DMS79 treated with DMSO at 0.1 percent for 48 hours (cell line): Measurements from ENCODE around the gene ANKIB1.
"Not testable (repeated sequence)": the region's sequence is repeated elsewhere in the genome, so short reads cannot be mapped to it uniquely, and the experiment has no call there.

Source experiments
- DNase-seq: peaks from one replicate; lab custom pipeline; 2025; lab: John Stamatoyannopoulos, UW

ANKIB1 gene

DNA sequence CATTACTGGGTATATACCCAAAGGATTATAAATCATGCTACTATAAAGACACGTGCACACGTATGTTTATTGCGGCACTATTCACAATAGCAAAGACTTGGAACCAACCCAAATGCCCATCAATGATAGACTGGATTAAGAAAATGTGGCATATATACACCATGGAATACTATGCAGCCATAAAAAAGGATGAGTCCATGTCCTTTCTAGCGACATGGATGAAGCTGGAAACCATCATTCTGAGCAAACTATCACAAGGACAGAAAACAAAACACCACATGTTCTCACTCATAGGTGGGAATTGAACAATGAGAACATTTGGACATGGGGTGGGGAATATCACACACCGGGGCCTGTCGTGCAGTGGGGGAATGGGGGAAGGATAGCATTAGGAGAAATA, 164.4 kb downstream of the ANKIB1 start:
- not testable (repeated sequence) for DNase-seq

GRCh38 chr7:92412745-92413144, 167.0 kb downstream of the ANKIB1 start:
- DNase-seq = no peak

DNA sequence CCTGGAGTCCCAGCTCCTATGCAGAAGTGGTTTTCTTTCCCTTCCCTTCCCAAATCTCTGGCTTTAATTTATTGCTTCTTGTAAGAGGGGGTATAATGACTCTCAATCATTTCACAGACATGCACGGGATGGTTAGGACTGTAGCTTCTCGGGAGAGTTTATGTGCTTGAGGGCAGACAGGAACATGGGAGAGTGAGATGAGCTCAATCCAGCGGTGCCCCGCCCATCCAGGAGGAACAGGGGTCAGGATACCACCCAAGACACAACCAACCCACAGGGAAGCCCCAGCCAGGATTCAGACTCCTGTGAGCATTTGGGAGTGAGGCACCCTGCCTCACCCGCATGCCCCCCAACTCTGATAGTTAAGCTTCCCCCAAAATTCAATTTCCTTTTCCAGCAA, 167.8 kb downstream of the ANKIB1 start:
- DNase-seq = no peak

DNA sequence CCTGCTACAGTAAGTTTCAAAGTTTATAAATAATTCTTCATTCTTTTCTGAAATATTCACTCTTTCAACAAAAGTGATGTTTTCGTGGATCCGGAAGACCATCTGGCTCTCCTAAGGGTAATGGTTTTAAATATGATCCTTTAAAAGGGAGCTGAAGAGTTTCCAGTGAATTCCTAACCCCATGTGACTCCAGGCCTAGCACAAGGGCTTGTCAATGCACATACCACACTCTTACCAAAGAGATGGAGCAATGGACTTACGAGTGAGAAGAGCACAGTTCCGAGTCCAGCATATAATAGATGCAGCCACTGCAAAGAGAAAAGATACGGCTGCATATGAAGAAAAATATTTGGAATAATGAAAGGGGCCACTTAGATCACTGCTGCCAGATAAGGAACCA, 169.5 kb downstream of the ANKIB1 start:
- no peak for DNase-seq

GRCh38 chr7:92417913-92418312, 172.1 kb downstream of the ANKIB1 start:
- DNase-seq = no peak

DNA sequence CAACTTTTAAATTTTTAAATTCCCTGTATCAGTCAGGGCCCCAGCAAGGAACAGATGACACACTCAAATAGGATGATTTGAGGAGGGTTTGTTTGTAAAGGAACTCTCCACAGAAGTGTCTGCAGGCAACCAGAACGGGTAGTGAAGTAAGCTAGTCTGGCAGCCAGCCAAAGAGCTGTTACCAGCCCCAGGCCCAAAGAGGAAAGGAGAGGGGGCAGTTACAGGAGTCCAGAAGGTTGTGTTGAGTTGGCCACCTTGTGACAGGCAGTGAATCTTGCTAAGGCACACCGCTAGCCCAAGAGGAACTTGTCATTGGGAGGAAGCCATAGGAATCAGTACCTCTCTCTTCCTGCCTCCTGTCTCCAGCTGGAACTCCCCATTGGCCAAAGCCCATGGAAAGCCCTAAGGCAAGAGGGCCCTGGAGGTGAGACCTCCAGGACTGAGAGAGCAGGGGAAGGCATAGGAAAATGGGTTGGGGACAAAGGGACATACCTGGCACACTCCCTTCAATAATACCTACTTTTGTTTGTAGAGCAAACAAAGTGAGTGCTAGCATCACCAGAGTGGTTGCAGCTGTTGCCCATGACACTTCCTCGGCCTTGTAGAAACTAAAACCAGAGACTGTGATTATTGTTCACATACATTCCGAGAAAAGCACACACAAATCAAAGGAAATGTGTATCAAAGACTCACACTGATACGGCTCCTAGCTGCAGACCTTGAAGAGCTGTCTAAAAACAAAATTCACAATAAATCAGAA, 176.1 kb downstream of the ANKIB1 start:
- DNase-seq = peak; percentile 95

- DNase-seq = no peak
Observed at GRCh38 chr7:92422926-92423325, 177.2 kb downstream of the ANKIB1 start.

DNA sequence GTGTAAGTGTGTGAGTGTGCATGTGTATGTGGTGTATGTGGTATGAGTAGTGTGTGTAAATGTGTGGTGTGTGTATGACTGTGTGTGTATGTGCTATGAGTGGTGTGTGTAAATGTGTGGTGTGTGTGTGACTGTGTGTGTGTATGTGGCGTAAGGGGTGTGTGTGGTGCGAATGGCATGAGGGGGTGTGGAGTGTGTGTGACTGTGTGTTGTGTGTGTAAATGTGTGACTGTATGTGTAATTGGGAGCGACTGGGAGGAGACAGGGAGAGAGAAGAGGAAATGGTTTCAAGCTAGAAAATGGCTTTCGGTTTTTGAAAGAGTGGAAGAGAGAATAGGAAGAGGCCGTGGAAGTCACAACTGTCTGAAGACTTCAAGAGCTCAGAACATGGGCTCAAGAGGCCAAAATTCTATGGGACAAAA, 177.9 kb downstream of the ANKIB1 start:
- DNase-seq = no peak

- DNase-seq = no peak
Observed at GRCh38 chr7:92425311-92425947, 179.7 kb downstream of the ANKIB1 start.

GRCh38 chr7:92427193-92427592, 181.4 kb downstream of the ANKIB1 start:
- DNase-seq = no peak

- no peak for DNase-seq
Observed at GRCh38 chr7:92432299-92432946, 186.6 kb downstream of the ANKIB1 start.

- no peak for DNase-seq
Observed at GRCh38 chr7:92433019-92433418, 187.2 kb downstream of the ANKIB1 start.

GRCh38 chr7:92435542-92435941, 189.8 kb downstream of the ANKIB1 start:
- no peak for DNase-seq

GRCh38 chr7:92436612-92437445, 191.1 kb downstream of the ANKIB1 start:
- no peak for DNase-seq

- DNase-seq = no peak
Observed at GRCh38 chr7:92437956-92438491, 192.2 kb downstream of the ANKIB1 start.

- not testable (repeated sequence) for DNase-seq
Observed at GRCh38 chr7:92442720-92443119, 196.9 kb downstream of the ANKIB1 start.

- peak; percentile 91 for DNase-seq
Observed at GRCh38 chr7:92446869-92447344, 201.1 kb downstream of the ANKIB1 start.

GRCh38 chr7:92447345-92448204, 201.8 kb downstream of the ANKIB1 start, which contains the start of gene GATAD1:
Gene GATAD1 (plus strand): TSS chr7:92447482. CDS start chr7:92447730, 248 bp downstream.
- DNase-seq = no peak

DNA sequence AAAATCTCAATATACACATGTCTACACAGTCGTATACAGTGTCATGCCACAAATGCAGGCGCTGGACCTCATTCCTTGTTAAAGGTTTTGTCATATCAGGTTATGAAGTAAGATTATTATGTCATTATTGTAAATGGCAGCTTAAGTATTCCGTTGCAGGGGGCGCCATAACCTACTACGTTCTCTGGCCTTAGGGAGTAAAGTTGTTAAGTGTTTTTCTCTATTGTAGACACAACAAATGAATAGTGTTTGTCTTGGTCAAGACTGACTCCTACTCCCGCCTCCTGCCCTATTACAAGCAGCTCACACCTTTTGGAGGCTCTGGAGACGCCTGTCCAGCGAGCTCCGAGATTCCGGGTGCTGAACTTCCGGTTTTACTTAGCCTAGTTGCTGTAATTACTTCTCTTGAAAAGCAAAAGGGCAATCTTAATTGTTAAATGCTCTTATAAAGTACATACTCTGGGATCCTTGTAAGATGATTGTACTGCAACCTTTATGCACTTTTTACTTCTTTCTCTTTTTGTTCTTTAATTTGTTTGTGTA, 202.5 kb downstream of the ANKIB1 start:
- peak; percentile 57 for DNase-seq
